Activated CD4-positive, alpha-beta T cell treated with anti-CD3 and anti-CD28 coated beads, Interleukin-2, amount 50 U/mL, for 1 hour (primary cell): ENCODE measurements around the gene HOXA13.

ENCODE experiments used
- DNase-seq: peaks from one replicate; pipeline ENCODE4 v3.0.0-alpha.2; 2020

Gene HOXA13

DNA sequence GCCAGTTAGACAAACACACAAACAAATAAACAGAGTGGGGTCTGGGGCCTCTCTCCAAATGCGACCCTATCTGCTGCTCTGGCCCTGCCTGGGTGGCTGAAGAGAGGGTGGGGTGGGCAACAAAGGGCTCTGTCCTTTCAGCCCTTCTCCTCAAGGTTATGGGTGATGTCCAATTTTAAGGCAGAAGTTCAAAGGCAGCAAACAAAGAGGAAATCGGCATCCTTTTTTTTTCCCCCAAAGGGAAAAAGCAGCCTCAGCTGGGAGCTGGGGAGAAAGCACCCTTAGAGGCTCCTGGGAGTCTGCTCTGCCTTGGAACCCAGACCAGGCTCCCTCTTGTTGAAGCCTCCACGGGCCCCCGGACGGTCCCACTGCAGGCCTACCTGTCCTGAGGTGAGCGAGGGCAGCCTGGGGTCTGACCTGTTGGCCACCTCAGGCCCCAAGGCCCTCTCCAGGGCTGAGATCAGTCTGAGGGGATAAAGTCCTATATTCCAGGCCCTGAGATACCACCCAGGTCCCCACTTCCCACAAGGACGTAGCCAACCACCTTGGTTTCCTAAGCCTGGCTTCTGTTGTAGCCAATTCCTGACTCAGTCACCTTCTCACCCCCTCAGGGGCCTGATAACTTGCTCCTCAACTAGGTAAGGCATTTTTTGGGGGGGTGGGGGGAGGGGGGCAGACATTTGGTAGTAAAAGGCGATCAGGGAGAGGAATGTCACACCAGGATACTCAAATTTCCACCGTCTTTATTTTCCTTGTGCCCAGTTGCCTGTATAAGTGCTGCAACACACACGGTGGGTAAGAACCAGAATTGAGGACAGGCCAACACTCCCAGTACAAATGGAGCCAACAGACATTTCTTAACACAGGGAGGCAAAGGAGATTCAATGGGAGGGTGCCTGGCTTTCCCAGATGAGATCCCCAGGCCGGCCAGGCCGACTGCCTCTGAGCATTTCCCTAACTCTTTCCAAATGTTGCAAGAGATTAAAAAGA, 19.2 kb downstream of the HOXA13 start:
- no peak for DNase-seq

DNA sequence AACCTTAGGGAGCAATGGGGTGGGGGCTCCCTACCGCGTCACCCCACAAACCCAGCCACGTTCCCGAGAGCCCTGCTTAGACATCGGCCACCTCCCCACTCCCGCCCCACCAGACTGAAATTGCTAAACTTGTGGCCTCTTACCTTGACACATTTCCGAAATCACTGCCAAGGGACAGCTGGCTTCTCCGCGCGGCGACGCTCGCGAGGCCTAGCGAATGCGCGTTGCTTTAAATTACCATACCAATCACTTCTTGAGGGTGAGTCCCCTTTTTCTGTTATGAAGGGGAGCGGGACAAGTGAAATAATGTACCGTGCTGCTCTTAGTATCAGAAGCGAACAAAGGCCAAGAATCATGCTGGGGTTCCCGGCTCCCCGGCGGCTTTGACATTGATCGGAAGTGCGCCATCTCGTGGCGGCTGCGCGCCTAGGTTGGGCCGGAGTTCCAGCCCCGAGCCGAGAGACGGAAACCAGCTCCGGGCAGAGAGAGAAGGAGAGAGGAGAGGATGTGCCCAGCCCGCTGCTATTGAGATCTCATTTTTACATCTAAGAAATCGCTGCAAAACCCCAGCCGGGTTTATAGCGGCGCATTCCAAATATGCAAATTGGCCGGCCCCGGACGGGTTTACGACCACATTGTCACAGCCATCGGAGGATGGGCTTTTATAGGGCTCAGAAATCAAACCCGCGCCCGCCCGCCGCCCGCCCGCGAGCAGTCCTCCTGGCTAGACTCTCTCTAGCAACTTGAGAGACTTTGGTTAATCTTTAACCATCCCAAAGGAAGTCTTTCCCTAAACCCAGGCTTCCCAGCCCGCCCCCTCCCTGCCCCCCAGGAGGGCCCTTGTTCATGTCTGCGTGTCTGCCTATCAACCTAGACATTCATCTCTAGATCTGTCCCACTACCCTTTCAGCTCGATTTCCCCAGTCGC, 20.1 kb downstream of the HOXA13 start:
- DNase-seq, result peak; percentile 62

DNA sequence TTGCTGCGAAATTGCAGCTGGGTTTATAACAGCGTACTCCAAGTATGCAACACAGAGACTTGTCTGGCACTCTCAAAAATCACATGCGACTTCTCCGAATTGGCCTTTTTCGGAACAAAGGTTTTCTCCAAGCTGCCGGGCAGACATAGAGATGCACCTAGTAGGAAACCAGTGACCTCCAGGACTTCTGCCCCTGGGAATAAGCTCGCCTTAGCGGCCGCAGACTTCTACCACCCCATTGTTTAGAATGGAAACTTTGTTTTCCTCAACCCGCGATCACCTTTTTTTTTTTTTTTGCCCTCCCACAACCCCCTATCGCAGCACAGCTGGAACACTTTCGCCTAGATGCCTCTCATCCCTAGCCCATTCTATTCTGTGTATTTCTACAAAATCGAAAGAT, 20.9 kb downstream of the HOXA13 start:
- DNase-seq, result no peak

DNA sequence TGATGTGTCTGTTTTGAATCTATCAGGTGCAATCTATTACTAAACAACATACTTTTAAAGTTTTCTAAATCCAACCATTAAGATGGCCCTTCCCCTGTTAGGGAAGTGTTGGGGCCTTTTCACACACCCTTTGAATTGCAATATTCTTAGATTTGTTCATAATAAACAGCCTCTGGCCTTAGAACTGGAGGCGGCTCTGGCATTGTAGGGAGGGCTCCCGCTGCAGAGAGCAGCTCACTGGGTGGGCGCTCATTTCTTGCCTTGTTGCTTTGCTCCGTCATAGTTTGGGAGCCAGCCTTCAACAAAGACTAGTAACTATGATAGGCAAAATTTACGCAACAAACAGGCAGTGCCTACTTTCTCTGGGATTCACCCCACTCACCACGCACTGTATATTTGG, 21.5 kb downstream of the HOXA13 start:
- no peak for DNase-seq

DNA sequence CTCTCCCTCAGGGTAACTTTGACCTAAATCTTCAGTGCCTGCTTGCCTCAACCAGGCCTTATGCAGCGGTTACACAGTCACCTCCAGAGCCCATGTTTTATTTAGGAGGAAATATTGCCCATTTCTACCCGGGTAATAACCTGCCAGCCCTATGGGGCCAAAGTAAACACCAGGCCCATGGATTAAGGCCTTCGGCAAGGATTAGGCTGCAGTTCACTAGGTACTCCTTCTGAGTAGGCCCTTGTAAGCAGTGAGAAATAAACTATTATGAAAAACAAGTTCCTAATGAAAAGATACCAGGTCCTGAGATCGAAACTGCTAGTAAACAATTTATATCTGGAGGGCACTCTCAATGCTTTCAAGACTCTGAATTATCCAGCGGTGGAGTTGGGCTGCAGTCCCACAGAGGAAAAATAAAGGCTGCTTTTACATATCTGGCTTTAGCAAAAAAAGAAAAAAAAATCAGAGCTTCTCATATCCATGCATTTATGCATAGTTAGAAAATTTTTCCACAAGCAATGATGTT, 22.0 kb downstream of the HOXA13 start:
- DNase-seq, result no peak

DNA sequence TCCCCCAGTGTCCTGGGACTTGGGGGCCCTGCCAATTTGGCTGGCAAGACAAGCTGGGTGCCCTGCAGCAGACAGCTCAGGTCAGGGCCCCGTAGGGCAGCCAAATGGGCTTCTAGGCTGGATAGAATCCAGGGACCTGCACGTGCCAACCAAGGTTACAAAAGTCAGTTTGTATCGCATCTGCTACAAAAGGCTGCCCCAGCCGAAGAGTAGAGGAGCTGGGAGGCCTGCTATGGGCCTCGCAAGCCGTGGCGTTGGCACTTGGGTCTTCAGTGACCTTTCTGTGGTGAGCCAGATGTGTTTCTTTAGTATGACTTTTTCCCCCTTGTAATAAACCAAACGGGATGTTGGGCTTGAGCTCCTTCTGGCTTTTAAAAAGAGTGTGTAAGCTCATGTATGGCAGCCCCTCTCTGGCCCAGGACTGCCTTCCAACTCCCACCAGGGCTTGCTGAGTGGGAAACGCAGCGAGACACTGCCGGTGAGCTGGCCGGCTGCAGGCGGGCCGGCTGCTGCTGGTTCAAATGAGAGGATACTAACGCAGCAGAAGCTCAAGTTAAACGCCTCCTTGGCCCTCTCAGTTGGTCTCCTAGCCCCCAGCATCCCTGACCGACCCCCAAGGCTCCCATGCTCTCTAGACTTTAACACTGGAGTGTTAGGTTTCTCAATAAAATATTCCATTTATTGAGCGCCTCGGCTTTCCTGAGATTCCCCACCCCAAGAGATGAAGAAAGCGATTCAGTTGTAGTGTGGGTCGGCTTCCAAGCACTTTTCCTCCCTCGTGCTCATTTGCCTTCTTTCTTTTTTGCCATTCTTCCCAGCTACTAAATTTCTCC, 22.7 kb downstream of the HOXA13 start:
- DNase-seq, result no peak

DNA sequence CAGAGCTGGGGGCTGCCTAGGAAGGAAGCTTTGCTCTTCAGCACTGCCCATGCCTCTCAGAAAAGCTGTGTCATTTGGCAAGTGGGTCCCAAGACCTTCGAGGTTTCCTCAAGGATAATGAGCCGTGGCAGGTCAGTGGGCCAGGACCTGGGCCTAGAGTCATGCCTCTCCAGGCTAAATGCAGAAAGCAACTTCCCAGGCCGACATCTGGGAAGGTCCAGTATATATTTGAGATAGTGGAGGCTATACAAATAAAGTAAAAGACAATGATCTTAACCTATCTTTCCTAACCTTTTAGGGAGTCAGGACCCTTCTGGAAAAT, 23.4 kb downstream of the HOXA13 start:
- DNase-seq, result no peak

DNA sequence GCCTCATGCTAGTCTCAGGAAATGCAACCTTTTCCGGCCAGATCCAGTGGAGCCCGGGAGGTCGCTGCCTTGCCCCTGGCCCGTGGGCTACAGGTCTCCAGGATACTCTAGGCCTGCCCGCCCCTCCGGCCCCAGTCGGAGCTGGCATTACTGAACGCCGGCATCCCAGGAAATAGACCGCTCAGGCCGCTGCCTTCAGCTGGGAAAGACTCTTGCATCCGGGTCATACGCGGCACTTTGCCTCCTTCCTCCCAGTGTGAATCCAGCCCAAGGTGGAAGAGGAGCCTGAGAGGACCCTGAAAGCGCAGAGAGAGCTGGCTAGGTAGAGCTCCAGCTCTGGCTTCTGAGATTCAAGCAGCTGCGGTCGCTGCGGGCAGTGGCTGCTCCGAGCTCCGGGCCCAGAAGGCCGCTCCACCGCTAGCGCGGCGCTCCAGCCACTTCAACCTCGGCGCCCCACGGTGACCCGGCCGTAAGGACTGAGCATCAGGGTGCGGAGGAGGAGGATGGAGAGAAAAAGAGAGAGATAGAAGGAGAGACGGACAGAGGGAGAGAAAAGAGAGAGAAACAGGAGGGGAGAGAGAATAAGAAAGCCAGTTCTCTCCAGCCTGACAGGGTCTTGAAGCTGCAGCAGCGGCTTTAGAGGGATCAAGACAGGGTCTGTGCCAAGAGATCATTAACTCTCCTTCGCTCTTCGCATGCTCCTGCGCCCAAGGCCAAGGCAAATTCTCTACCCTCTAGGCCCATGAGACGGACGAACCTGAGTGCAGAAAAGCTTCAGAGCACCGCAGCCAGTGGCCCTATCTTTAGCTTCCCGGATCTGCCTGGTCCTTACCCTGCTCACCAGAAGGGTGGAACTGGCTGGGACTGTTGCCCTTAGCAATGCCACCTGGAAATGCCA, 24.0 kb downstream of the HOXA13 start:
- no peak for DNase-seq

DNA sequence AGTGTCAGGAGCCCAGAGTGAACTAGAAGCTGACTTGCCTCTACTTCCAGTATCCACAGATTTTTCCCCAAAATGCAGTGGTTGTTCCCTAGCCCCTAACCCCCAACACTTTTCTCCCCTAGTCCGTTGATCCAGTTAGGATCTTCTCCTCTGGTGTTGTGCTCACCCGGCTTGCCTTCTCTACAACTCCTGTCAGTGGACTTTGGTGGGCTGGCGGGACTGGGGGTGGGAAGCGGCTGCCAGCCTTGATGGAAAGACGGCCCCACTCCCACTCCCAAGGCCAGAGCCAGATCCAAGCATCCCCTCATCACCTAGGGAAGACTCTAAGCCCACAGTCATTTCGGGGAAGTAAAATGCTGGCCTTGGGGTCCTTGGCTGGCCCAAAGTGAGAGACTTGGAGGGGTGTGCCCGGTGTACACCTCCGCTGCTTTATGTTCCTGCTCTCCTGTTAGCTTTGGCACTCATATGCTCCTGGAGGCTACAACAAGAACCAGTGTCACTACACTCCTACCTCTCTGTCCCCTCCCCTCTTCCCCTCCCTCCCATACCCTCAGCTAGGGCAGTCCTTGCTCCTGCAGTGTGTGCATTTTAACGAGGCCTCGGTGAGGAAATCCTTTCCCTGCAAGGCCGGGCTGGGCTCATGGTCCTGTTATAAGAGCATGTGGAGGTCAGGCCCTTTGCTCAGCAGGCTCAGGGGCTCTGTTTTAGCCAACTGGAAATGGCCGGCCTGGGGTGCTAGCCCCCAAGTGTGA, 24.8 kb downstream of the HOXA13 start:
- no peak for DNase-seq

DNA sequence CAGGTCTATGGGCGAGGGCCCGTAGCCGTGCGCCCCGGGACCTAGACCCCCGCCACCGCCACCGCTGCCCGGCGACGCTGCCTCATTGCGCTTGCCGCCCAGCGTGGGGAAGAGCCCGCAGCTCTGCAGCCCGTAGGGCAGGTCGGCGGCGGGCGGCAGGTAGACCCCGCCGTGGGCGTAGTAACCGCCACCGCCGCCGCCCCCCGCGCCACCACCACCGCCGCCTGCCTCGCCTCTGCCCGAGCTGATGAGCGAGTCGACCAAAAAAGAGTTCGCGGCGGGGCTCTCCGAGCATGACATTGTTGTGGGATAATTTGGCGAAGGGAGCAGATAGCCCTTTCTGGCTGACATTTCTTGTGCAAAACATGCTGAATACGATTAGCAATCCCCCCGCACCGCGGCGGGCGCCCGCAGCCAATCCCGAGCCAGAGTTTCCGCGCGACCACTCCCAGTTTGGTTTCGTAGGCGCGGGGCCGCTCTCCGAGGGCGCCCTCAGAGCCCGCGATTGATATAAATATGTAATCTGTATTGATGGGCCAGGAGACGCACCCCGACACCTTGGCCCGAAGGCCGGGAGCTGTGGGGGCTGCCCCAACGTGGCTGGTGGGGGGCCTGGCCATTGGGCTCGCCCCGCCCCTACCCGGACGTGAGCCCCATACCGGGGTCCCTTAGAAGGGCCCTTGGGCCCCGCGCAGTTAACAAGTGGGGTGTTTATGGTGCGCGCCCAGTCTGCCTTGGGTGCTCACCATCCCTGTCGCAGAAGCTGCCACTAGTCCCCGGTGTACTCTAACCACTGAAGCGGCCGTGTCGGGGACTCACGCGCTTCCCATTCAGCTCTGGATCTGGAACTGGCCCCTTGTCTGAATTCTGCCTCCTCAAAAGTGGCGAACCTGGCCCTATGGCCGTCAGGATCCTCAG, 25.7 kb downstream of the HOXA13 start, which contains the start of gene HOXA10:
HOXA10 (minus strand) TSS at position 365 of the 918 bp plus-strand sequence; CDS start at position 351, 14 bp downstream.
- no peak for DNase-seq

DNA sequence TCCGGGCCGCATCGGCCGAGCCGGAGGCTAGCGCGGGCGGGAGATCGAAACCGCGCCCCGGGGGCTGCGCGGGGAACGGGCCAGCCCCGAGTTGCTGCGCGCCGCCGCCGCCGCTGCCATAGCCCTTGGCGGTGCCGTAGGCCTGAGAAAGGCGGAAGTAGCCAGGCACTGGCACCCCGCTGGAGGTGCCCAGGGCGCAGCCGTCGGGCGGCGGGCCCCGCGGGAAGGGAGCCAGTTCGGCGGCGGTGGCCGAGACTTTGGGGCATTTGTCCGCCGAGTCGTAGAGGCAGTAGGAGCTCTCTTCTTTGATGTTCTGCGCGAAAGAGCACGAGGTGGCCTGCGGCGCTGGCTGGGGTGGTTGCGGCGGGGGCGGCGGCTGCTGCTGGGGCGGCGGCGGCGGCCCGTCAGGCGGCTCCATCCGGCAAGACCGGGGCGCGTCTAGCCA, 26.4 kb downstream of the HOXA13 start:
- no peak for DNase-seq

DNA sequence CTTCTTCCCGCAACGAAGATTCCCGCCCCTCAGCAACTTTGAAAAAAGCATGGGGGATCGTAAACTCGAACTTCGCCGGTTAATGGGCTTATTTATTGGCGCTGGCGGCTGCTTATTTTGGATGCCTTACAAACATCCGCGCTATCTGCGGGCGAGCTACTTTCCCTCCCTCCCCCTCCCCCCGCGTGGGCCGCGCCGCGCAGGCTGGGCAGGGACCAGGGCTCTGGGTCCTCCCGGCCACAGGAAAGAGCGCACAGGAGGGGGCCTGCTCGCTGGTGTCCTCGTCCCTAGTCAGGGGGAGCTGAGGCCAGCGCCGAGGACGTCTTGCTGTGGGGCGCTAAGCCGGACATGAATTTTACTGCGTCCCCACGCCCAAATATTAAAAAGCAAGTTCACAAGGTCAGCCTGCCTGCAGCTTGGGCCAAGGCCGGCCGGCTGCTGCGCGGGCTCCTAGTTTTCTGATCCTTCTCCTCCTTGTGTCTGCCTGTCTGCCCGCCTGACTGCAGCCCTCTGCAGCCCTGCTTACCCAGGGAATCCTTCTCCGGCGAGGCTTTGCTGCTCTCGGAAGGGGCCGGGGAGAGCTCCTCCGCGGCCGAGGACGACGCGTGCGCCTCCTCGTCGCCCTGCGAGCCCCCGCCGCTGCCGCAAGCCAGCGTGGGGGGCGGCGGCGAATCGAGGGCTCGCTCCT, 26.9 kb downstream of the HOXA13 start:
- DNase-seq, result no peak

DNA sequence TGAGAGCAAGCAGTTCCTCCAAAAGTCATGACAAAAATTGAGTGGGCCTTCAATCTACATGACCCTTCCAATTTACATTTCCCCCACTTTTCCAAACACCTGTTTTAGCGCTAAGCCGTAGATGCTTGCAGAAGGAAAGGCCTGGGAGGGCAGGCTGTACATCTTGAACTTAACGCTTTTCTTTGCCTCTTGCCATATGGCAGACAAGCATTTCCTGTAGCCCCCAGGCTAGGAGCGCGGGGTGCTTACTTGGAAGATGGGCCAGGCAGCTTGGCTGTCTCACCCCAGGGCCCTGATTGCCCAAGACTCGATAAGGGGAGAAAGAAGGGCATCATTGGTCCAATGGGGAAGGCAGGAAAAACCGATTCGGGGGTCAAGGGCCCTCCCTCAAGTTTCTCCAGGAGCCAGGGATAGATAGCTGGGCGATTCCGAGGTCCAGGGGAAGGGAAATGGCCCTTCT, 27.5 kb downstream of the HOXA13 start:
- no peak for DNase-seq

DNA sequence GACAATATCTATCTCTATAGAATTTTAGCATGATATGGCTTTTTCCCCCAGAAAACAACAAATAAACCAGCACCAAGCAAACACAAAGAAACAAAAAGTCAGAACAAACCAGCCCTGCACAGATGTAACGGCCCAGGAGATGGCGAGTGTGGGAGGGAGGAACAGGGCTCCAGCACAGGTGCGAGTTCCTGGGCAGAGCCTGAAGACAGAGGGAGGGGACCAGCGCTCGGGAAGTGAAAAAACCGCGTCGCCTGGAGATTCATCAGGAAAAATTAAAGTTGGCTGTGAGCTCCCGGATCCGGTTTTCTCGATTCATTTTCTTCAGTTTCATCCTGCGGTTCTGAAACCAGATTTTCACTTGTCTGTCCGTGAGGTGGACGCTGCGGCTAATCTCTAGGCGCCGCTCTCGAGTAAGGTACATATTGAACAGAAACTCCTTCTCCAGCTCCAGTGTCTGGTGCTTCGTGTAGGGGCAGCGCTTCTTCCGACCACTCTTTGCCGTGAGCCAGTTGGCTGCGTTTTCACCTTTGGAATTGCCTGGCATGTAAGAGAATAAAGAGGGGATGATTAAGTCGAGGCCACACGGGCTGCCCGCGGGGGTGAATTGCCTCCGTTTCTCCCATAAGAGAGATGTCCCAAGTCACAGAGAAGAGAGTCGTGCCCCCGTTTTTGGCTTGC, 28.1 kb downstream of the HOXA13 start:
- DNase-seq, result no peak

DNA sequence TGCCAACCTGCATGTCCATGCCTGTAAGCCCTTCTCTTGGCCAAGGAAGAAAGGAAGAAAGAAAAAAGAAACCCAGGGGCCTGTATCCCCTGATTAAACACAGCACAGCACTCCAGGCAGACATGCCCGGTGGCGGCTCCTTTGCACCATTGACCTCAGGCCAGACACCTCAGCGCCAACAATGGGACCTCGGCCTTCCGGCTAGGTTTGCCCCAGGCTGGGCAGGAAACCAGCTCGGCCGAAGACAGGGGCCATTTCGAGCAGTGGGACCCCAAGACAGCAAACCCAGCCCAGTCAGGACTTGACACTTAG, 28.6 kb downstream of the HOXA13 start:
- DNase-seq, result no peak

DNA sequence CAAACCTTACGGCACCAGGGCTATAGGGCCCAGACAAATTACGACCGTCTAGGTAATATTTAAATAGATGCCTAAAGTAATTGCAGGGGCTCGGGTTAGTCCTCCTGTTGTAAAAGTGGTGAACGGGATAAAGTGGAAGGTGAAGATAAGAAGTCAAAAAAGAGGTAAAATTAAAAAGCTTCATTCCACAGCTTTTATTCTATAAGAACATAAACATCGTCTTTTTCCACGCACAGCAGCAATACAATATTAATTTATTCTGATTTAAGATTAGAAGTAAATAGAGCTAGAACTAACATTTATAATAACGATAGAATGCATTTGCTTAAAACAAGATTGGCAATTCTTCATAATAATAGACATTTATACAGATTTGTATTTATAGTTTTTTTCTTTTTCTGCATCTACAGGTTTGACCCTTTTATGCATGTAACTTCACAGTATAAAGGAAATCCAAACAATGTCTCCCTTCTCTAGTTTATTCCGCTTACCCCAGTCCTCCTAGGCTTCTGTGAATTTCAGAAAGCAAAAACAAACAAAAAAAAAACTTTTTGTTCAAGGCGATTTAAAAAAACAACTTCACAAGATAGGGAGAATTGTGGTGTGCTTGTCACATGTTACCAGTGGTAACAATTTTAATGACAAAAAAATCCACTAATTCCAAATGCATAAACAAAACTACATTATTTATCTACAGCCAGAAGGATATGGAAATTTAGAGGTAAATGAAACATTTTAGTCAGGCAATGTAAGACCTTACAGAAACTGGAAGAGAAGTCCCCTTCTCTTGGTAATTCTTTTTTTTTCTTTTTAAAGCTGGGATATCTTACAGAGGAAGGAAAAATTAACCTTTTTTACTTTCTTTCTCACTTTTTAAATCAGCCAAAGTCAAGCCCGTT, 29.2 kb downstream of the HOXA13 start:
- DNase-seq, result no peak
